Activated CD4-positive, CD25-positive, alpha-beta regulatory T cell treated with anti-CD3 and anti-CD28 coated beads, Interleukin-2, amount 50 U/mL, for 16 hours (primary cell): ENCODE data around the gene VIT.

Experiments
- DNase-seq: peaks from one replicate; pipeline ENCODE4 v3.0.0-alpha.2; 2020; ENCODE audit warnings: low read depth, low spot score

VIT gene

DNA sequence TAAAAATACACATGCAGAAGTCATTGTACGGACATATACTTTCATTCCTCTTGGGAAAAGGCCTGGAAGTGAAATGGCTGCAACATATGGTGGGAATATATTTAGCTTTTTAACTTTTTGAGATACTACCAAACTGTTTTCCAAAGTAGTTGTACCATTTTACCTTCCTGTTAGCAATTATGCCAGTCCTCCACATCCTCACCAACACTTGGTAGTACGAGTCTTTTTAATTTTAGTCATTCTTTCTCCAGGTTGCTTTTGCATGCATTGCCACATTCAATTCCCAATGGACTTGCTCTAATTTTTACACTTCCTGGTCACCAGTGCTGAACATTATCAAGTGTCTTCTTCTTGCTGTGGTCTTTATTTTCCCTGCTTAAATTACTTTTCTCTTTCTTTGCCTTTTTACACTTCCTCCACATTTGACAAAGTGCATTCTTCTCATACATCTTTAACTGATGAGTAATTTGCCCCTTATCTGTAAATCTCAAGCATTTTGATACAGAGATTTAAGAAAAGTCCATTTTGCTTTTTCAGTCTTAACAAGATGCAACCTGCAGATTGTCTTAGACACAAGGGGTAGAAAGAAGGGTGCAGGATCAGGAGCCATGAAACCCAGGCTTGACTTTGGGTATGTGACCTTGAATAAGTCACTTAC lies 14.5 kb downstream of the VIT start:
- no peak for DNase-seq

DNA sequence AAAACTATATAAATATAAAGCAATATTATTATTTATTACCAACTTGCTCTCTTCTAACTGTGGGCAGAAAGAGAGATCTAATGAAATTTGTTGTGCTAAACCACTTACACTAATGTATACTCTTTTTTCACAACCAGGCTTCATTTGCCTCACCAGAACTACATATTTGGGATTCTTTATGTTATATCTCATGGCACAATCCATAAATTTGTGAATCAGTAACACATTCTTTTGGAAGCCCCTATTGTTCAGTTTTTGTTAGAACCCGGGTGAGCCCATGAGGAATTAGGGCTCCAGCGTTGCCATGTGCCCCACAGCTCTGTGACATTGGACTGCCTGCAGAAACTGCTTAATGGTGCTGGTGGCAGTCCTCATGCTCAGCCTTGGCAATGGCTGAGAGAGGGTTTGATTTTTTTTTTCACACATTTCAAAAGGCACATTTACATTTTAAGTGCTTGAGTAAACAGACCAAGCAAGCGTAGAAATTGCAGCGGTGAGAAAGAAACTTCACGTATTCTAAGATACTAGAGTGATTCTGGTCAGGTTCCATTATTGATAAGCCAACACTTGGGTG lies 15.3 kb downstream of the VIT start:
- DNase-seq, result no peak

DNA sequence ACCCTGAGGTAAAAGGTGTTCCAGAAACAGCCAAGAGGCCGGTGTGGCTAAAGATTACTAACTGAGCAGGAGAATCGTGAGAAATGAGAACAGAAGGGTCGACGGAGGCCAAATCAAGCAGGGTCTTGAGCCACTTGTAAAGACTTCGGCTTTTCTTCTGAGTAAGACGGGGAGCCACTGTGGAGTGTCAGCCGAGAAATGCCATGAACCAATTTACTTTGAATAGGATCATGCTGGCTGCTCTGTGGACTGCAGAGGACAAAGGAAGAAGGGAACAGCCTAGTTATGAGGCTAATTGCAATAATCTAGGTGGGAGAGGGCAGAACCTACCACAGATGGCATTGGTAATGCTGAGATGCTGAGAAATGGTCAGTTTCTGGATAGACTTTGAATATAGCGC lies 16.8 kb downstream of the VIT start:
- no peak for DNase-seq

DNA sequence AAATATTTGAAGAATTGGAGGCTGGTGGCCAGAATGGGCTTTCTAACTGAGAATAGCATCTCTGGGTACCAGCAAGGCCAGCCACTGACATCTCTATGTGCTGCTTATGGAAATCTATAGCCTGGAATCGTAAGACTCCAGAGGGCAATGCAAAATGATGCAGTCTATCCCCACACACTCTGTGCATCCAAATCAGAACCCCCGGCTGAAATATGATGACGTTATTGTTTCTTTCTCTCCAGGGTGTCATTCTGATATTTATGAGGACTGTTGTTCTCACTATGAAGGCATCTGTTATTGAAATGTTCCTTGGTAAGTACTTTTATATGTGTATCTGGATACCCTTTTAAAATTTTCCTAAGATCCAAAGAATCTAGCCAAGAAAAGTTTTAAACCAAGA lies 19.6 kb downstream of the VIT start:
- no peak for DNase-seq

DNA sequence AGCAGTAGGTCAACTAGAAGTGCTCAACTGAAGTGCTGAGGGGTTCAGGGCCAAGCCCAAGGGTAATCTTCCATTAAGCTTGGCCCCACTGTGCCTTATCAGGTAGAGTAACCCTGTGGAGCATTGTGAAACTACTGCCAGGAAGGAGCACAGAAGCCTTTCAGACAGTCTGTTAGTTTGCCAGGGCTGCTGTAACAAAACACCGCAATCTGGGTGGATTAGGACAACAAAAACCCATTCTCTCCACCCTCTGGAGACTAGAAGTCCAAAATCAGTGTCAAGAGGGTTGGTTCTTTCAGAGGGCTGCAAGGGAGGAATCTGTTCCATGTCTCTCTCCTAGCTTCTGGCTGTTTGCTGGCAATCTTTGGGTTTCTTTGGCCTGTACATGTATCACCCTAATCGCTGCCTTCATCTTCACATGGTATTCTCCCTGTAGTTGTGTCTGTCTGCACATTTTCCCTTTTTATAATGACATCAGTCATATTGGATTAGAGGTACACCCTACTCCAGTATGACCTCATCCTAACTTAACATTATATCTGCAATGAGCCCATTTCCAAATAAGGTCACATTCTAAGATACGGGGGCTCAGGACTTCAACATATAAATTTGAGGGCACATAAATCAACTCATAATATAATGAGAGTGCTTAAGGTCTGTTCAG lies 21.2 kb downstream of the VIT start:
- no peak for DNase-seq

DNA sequence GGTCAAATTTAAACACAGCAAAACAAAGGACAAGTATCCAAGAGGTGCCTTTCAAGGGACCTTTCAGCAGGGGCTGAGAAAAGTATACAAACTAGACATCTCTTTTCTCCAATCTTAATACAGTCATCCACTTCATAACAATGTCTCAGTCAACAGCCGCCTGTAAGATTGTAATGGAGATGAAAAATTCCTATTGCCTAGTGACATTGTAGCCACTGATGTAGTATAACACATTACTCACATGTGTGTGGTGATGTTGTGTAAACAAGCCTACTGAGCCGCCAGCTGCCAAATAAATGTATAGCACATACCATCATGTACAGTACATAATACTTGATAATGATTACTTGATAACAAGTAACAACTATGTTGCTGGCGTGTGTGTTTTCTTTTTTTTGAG lies 31.0 kb downstream of the VIT start:
- no peak for DNase-seq

DNA sequence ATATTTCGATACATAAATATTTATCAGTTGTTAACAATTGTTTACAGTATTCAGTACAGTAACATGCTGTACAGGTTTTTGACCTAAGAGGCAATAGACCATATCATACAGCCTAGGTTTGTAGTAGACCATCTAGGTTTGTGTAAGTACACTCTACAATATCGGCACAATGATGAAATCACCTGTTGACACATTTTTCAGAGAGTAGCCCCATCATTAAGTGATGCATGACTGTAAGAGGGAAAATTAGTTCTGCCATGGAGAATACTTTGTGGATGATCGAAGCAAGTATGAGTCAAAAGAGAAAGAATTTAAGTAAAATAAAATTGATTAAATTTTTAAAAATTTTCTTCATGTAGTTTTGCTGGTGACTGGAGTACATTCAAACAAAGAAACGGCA lies 32.6 kb downstream of the VIT start:
- no peak for DNase-seq

DNA sequence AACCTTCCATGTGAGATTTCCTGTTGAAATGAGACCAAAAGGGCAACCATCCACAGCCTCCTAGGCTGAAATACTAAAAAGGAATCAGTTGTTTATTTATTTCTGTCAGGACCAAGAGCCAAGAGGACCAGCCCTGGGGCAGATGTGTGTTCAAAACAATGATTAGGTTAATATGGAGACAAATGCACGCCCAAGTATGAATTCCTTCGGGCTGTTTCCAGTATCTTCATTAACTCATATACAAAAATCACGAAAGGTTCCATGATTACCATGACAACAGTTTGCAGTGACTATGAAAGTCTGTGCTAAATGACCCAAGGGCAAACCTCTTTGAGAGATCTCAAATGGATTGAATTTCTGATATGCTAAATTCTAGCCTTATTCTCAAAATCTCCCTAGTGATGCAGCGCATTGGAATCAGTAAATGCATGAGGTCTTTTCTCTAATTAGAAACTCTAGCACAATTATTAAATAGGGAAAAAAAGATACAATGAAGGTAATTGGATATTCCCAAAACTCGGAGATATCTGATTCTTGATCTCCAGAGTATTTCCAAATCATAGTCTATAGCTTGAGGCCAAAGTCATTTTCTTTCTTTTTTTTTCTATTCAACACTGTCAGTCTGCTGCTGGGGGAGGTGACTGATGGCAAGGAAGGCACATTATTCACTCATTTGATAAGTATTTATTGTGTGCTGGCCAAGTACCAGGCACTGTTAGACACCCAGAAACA lies 35.6 kb downstream of the VIT start:
- DNase-seq, result no peak

DNA sequence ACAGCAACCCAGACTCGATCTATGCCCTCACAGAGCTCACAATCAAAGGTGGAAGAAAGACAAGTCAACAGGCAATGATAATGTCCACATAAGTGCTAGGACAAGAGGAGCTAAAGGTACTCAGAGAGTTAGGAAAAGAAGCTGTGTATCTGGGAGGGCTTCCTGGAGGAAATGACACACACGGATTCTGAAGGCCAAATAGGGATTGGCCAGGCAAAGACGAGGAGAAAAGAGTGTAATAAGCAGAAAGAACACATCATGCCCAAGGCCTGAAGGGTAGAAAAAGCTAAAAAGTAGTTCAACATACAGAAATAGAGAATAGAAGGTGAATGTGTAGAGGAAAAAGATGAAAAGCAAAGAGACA lies 36.1 kb downstream of the VIT start:
- DNase-seq, result no peak

DNA sequence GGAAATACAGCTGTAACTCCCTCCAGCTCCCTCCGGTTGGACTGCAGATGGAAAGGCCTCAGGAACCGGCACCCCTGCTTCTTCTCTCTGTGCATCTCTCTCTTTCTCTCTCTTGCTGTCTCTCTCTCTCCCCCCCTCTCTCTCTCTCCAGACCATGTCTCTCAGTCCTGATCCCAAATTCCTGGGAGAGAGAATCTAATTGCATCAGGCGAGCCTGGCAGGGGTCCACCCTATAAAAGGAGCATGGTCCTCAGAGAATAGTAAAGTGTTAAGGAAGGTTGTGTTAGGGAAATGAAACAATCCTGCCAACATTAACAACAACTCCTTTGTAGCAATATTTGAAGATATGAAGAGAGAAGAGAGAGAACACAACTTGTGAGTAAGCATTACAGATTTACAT lies 36.7 kb downstream of the VIT start:
- DNase-seq, result no peak

DNA sequence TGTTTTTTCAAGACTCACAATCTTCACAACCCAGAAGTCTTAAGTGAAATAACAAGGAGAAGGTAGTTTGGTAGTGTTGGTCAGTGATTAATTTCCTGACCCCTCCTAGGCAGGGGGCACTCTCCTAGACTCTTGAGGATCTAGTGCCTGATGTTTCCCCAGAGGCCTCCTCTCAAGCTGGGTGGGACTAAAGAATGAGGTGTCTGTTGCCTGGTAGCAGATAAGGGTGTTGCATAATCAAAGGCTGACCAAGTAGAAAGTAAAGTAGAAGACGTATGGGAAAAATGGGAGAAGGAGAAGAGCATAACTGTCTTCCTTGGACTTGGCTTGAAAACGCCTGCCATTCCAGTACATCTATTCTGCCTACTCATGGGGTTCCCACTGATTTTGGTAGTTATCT lies 37.8 kb downstream of the VIT start:
- DNase-seq, result no peak

DNA sequence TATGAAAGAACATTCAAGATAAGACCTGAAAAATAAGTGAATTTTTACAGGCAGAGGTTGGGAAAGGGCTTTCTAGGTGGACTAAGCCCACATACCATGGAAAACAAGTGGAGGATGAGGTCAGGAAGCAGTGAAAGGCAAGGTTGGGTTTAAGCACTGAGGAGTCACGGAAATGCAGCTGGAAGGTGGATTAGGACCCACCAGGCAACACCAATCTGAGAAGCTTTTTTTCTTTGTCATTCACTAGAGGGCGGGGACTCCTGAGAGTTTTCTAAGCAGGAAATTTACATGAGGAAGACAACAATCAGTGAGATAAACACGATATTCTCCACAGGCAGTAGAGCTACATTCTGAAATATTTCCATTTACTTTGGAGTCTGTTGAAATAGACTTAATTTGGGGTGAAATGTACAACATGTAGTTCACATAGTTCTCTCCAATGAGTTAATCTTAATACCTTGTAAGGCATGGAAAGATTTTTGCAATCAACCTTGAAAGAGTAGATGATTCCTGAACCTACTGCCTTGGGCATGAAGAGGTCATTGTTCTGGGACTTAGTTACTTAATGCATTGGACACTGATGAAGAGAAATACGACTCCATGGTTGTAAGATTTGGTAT lies 40.7 kb downstream of the VIT start:
- no peak for DNase-seq

DNA sequence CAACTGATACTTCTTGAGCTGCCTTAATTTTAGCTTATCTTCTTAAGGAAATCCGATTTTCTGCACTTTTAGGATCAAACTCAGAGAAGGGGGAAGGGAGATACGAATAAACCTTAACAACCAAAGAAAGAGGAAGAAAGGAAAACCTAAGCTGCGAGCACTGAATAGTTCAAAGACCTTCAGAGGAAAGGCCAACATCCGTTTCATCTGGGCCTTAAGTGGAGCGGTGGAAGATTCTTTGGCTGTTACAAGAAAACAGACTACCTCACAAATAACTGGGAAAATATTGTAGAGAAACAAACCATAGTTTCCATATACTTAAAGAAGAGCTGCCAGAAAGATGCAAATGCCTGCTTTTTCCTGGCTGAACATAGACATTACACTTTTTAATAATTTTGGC lies 43.6 kb downstream of the VIT start:
- DNase-seq, result no peak

DNA sequence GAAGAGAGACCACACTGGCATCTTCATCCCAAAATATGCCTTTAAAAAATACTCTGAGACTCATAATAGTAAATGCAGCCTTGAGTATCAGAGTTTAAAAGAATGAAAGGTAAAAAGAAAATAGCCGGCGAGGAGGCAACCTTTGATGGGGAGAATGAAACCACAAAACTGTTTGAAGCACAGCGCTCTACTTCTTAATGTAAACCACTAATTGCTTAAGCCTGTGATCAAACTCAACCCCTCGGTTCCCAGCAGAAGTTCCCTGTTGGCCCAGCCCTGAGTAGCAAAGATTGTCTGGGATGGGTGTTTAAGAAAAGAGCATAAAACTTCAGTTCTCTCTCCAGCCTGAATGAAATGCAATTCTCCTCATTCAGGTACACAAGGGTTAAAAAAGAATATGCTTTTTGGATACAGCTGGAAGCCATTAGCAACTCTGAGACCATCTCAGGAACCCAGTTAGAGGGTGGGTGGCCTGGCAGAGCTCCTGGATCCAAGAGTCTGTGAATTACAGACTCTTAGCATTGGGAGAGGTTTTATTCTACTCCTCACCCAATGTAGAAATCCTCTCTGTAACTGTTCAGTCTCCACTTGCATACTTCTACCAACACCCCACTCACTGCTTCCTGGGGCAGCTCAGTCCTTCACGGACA lies 44.8 kb downstream of the VIT start:
- no peak for DNase-seq

DNA sequence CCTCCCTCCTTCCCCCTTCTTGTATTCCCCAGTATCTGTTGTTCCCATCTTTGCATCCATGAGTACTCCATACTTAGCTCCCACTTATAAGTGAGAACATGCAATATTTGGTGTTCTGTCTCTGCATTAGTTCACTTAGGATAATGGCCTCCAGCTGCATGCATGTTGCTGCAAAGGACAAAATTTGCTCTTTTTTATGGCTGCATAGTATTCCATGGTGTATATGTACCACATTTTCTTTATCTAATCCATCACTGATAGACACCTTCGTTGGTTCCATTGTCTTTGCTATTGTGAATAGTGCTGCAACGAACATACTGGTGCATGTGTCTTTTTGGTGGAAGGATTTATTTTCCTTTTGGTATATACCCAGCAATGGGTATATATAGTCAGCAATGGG lies 47.4 kb downstream of the VIT start:
- no peak for DNase-seq

DNA sequence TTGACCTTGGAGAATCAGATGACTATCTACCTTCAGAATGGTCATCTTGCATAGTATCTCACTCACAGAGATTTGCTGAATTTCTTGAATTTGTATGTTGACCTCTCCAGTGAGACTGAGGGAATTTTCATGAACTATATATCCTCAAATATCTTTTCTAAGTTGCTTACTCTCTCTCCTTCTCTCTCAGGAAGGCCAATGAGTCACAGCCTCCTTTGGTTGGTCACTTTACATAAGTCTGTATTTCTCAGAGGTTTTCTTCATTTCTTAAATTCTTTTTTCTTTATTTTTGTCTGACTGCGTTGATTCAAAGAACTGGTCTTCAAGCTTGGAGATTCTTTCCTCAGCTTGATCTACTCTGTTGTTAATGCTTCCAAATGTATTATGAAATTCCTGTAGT lies 51.7 kb downstream of the VIT start:
- DNase-seq, result no peak

DNA sequence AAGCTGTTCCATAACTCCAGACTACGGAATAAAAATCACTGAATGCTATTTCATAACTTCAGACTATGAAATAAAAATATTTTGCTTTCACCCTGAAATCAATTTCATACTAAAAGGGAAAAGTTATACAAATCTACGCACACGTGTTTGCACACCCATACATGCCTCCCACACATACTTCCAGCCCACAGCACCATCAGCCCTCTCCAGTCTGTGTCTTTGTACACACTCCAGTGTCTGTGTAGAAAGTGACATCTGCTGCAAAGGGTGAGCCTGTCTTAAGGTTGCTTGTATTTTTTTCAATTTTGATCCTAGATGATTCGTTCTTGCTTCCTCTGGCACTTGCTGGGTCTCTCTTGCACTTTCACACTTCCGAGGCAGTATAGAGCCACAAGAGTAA lies 53.6 kb downstream of the VIT start:
- no peak for DNase-seq

DNA sequence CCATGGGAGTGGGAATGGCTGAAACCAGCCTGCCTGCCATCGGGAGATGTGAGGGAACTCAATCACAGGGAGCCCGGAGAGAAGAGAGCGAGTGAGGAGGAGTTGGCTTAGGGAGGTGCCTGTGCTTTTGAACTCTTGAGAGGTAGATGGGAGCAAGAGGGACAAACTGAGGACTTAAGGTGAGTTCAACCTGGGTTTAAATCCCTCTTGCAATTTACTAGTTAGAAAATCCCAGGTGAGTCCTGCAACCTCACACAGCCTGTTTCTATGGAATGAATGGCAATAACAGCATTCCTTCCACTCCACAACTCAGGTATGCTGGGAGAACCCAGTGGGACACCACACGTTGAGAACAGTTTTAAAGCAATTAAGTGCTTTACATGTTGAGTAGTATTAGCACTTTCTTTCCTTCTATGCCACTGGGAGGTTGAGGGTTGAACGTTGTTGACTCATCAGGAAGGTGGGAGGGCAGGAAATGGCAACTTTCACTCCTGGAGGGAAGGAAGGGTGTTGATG lies 57.3 kb downstream of the VIT start:
- no peak for DNase-seq

DNA sequence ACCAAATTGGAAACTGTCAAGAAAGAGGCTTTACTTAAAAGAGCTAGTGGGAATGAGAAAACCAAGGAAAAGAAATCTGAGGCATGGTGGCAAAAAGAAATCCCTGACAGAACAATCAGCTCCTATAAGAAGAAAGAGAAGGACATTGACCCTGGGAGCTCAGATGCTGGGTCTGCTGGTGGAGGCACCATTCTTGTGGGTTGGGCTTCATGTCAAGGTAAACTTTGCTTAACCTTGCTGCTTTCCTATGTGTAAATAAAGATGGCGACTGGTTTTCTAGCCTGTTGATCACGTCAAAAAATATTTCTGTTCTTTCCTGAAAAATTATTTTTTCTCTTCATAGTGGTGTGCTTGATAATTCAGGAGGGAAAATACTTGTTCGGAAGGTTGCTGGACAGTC lies 58.1 kb downstream of the VIT start:
- DNase-seq, result no peak

DNA sequence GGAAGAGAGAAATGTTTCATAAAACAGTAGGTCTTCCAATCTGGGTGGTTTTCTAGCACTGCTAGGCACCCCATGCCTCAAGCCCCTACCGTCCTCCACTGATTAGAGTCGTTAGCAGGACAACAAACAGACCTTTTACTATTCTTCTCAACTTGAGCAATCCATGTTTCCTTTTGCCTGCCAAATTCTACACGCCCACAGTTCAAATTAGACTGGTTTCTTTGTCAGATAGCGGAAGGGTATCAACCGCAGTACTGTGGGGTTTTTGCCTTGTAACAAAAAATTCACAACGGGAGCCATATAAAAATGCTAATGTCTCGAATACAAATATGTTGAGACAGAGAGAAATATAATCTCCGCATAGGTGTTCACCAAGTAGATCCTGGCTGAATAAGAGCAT lies 59.9 kb downstream of the VIT start:
- DNase-seq, result no peak

DNA sequence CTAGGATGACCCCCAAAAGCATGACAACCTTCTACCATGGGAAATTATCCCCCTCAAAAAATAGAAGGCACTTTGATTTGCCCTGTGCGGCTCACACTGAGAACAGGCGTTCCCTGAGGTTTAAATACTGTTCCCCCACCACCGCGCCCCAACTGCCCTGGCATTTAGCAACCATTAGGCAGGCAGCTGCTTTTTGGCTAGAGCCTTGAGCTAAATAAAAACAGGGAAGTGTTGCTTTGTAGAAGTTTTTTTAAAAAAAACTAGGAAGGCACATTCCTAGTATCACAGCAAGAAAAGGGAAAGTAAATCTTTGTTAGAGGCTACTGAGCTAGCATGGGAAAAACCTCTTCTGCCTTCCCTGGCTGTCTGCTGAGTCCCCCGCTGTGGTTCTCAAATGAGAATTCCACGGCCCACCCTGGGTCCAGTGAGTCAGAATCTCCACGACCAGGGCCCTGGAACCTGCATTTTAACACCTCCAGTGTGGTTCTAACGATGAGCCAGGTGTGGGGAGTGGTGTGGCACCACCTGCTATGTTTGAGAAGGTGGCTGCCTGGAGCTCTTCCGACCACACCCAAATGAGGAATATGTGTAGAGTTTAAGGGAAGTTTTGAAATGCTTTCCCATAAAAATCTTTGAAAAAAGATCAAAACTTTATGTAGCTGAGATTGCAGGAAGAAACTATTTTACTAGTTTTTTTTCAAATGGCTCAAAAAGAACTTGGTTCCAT lies 66.4 kb downstream of the VIT start:
- no peak for DNase-seq
